HG02759 (cell line): ENCODE data around the gene ITSN1.

Experiments
- ATAC-seq: cut with Tn5 transposase; IDR thresholded peaks from one replicate; pipeline ENCODE4 v1.9.1; 2021; ENCODE audit warnings: mild to moderate bottlenecking, moderate library complexity; ENCODE audit not compliant: unreplicated experiment

ITSN1 gene

GRCh38 chr21:33677450-33677849, 35.1 kb downstream of the ITSN1 start:
- no peak for ATAC-seq

- ATAC-seq, result no peak
Observed at GRCh38 chr21:33680870-33681269, 38.6 kb downstream of the ITSN1 start.

- ATAC-seq, result no peak
Observed at GRCh38 chr21:33682992-33683627, 40.8 kb downstream of the ITSN1 start.

GRCh38 chr21:33684068-33684467, 41.8 kb downstream of the ITSN1 start:
- ATAC-seq, result no peak

GRCh38 chr21:33684923-33685560, 42.7 kb downstream of the ITSN1 start:
- no peak for ATAC-seq

- no peak for ATAC-seq
Observed at GRCh38 chr21:33685613-33686197, 43.4 kb downstream of the ITSN1 start.

GRCh38 chr21:33686386-33686785, 44.1 kb downstream of the ITSN1 start:
- ATAC-seq, result no peak

GRCh38 chr21:33687634-33688033, 45.3 kb downstream of the ITSN1 start:
- no peak for ATAC-seq

- no peak for ATAC-seq
Observed at GRCh38 chr21:33688353-33688752, 46.1 kb downstream of the ITSN1 start.

GRCh38 chr21:33690874-33691273, 48.6 kb downstream of the ITSN1 start:
- no peak for ATAC-seq

GRCh38 chr21:33691945-33692603, 49.8 kb downstream of the ITSN1 start:
- no peak for ATAC-seq

GRCh38 chr21:33695813-33696212, 53.5 kb downstream of the ITSN1 start:
- no peak for ATAC-seq

GRCh38 chr21:33696465-33696864, 54.2 kb downstream of the ITSN1 start:
- ATAC-seq, result no peak

GRCh38 chr21:33698087-33698860, 56.0 kb downstream of the ITSN1 start:
- ATAC-seq, result no peak

- no peak for ATAC-seq
Observed at GRCh38 chr21:33699277-33699676, 57.0 kb downstream of the ITSN1 start.

GRCh38 chr21:33700491-33700890, 58.2 kb downstream of the ITSN1 start:
- ATAC-seq, result no peak

- ATAC-seq, result no peak
Observed at GRCh38 chr21:33703750-33704606, 61.7 kb downstream of the ITSN1 start.

- ATAC-seq, result no peak
Observed at GRCh38 chr21:33707846-33708245, 65.5 kb downstream of the ITSN1 start.

- no peak for ATAC-seq
Observed at GRCh38 chr21:33708874-33709273, 66.6 kb downstream of the ITSN1 start.
